GM12892 (cell line): ENCODE data around the gene VSIG2.

Experiments used
- POLR2A ChIP-seq: IDR thresholded peaks from 2 replicates; pipeline ENCODE4 v1.6.1; 2011; ENCODE audit warnings: low read depth, low read length, control low read depth
- POLR2AphosphoS5 ChIP-seq: IDR thresholded peaks from 2 replicates; pipeline ENCODE4 v1.6.1; 2011; ENCODE audit warnings: low read depth, low read length, control low read depth
- TAF1 ChIP-seq: IDR thresholded peaks from 2 replicates; pipeline ENCODE4 v1.6.1; 2011; ENCODE audit warnings: low read depth, mild to moderate bottlenecking, control low read depth, low read length, borderline replicate concordance

DNA sequence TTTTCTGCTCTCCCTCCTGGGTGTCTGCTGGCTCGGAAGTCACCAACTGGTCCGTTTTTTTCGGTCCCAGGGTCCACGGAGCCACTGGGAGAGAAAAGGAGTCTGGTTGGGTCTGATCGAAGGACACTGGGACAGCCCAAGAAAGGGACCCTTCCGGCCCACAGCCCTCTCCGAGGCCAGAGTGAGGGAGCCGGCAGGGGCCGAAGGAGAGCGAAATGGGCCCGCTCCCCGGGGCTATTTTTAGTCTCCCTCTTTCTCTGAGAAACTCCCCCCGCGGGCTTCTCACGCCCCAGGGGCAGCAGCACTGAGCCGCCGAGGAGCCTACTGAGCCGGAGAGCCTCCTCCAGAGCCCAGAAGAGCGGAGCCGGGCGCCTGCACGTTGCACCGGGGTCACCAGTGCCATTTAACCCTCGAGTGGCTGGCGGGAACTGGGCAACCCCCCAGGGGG, 8.2 kb upstream of the VSIG2 start:
- TF ChIP-seq POLR2A: no peak
- TF ChIP-seq POLR2AphosphoS5: no peak
- TF ChIP-seq TAF1: no peak
